Activated T-cell treated with anti-CD3 and anti-CD28 coated beads for 1 hour (primary cell): ENCODE results near the gene PURA.

Experiments
- DNase-seq: peaks from one replicate; pipeline ENCODE4 v3.0.0-alpha.2; 2020; ENCODE audit warnings: low read depth

Gene PURA

DNA sequence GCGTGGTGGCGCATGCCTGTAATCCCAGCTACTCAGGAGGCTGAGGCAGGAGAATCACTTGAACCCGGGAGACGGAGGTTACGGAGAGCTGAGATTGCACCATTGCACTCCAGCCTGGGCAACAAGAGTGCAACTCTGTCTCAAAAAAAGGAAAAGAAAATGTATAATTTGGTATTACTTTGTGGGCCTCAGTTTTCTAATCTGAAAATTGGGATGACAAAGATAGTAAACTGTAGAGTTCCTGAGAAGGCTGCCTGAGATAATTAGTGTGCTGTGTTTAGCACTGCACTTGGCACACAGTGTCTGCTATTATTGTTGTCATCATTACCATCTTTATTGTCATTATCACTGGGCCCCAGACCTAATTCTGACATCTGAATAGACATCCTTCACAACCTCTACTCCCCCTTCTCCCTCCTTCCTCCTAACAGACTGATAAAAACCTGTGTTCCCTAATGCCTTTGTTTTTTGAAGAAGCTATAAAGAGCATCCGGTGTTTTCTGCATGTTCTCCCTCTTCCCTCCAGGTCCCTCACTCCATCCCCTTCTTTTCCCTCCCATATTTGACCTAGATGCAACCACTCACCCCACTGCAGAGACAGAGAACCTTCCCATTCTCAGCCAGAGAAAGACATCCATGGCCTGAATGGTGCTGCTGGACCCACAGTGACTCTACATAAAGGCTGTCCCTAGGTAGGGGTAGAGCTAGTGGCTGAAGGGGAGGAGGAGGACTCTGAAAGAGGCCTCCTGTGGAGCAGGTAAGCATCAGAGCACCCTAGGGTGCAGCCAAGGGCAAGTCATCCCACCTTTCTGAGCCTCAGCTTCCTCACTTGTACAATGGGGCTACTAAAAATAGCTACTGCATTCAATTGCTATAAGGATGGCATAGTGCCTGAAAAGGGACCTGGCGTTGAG, 45.4 kb downstream of the PURA start:
- no peak for DNase-seq

DNA sequence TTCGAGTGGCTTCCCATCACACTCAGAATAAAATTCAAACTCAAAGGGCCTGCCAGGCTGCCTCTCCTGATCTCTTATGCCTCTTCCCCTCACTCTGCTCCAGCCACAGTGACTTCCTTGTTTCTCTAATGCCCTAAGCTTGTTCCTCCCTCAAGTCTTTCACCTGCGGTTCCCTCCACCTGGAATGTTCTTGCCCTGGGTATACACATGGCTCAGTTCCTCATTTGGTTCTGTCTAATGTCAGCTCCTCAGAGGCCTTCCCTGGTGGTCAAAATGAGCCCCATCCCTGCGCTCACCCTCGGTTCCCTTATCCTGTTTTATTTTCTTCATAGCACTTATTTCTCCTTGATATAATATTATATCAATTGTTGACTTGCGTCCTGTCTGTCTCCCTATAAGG, 48.4 kb downstream of the PURA start:
- no peak for DNase-seq

DNA sequence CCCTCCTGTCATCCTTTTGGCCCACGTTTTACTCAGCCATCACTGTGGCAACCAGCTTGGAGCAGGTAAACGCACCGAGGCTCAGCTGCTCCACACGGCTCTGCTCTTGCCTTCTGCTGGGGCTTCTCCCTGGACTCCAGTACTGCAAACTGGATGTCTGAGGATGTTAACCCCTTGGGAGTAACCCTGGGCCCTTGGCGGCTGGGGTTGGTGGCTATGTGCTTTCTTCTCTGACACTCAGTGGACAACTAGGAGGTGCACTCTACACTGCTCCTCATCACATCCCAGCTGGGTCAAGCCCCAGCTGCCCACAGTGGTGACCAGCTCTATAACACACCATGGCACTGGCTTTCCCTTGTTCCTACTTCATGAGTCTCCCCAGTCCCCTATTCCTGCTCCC, 48.9 kb downstream of the PURA start:
- DNase-seq: no peak

DNA sequence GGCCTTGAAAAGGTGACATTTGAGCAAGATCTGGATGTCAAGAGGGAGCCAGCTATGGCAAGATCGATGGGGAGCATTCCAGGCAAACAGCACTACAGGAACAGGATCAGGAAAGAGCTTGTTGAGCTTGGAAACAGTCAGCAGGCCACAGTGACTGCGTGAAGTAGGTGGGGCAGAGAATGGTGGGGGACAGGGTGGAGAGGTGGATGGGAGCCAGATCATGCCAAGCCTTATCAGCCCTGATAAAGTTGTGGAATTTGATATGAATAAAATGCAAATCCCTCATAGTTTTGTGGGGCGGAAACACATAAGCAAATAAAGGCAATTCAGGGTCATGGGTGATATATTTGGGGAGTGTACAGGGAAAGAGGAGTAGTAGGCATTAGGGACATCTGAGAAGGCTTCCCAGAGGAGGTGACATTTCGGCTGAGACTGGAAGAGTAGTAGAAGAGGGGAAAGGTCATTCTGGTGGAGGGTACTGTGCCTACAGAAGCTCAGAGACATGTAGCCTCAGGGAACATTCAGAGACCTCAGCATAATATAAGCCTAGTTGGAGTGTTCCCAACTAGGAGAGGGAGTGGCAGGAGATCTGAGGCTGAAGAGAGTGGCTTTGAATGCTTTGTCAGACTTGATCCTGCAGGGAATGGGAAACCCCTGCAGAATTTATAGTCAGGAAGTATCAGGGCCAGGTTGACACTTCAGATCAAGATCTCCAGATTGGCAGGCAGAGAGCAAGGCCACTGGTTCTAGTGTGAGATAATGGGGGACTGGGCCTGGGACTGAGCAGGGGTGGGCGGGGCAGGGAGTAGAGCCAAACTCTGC, 51.4 kb downstream of the PURA start:
- DNase-seq: no peak

DNA sequence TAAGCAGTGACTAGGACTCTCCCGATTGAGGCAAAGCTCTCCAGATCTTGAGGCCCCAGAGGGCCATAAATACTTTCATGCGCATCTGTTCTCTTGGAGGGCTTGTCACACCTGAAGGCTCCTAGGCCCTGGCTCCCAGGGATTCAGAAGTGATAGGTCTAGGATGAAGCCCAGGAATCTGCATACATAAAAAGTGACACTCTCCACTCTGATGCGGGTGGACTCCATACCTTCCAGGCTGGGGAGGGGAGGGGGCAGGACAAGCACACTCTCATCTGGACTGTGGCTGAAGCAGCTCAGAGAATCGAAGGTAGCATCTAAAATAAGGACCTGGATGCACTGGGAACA, 52.0 kb downstream of the PURA start:
- DNase-seq: no peak

DNA sequence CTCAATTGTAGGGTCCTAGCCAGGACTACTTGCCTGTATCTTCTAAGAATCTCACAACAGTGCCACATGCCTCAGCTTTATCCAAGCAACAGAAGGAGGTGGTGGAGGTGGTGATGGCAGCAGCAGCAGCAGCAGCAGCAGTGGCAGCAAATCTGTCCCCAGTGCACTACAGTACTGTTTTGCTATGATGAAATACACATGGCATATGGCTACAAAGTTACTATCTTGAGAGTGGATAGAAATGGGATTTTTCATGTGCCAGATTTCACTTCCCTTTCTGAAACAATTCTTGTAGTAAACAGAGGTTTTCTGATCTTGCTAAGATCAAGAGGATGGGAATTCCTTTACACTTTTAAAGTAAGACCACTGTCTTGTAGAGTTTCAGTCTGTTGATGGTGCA, 53.0 kb downstream of the PURA start:
- no peak for DNase-seq

DNA sequence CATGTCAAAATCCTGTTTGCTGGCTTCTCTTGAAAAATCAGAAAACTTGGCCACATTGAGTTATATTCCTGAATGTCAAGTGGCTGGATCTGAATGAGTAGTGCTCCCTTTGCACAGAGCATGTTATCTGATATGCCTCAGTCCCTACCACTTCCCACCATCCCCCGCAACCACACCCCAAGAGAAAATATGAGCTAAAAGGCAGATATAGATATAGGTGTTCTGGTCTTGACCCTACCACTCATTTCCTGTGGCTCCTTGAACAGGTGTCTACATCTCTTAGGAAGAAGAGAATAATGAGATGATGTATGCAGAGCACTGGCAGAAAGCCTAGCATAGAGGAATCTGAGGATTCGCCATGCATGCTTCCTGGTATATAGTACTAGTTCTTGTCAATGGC, 54.5 kb downstream of the PURA start:
- no peak for DNase-seq

DNA sequence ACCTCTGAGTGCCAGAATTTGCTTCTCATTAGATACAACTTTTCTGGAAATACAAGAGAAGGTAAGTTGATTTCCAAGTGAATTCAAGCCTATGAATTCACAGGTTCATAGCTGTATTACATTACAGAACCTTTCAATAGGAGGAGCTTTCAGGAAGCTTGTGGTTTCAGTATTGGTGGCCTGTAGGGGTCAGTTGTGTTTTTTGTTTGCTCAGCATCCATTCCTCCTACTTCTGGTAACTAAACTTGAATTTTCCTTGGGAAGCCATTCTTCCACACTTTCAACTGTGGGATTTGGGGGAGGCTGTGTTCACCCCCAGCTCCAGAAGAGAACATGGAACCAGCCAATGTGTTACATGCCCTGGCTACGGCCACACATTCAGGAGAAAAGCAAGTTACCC, 55.5 kb downstream of the PURA start:
- DNase-seq: no peak

DNA sequence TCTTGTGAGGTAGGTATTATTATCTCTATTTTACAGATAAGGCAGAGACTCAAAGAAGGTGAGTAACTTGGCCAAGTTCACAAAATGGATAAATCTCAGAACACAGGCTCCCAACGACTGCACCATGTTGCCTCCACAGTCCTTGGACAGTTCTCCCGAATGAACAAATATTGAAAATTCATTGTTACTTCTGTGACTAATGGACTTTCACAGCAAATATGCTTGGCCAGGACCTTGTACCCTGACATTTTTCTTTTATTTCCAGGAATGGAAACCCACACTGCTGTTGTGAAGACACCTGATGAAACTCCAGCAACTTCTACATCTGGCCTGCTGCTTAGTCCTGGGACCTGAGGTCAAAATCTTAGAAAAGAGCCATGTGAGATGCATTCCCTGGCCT, 58.6 kb downstream of the PURA start:
- DNase-seq: no peak

DNA sequence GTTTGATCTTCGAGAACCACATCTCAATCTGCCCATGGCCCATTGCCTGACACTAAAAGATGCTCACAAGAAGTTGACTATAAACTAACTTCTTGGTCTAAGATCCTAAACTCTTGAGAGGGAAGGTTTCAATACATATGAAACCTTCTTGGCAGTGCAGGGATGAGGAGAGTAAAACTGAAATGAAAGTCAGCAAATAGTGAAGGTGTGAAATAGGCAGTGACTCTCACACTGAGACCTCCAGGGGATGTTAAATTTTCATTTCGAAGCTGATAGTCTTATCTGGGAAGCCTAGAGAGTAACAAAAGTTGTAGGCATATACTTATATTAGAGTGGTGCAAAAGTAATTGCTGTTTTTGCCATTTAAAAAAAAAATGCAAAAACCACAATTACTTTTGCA, 60.1 kb downstream of the PURA start:
- DNase-seq: no peak

DNA sequence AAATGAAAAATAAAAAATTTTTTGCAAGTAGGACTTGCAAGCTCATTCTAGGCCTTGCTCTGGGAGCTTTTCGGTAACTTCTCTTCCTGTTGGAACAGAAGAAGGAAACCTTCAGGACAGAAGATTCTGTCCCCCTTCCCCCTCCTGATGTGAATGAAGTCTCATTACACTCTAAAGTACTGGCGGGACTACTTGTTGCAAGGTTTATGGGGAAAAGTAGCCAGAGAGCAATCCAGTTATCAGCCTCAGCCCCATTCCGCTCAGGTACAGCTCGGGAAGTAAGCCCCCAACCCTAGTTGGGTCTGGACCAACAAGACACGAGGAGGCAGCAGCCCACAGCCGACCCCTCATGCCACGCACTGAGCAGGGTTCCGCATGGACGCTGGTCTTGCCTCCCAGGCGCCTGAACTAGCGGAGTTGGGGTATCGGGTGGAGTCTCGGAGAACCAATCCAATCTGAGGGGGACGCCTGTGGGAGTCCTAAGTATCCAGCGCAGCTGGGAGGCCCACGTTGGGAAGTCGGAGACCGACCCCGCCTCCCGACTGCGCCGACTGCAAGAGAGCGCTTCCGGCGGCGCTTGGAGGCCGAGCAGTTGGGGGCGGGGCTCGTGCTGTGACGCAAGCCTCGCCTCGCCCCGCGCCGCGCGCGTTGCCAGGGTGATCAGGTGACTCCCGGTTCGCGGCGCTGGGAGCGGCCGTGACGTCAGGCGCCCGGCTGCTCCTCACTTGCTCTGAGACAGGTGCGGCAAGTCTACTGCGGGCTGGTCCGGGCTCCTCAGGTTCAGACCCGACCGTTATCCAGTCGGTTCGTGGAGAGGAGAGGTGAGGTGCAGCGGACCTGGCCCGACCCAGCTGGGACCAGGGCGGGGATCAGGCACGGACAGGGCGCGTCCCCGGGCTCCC, 60.8 kb downstream of the PURA start, which contains the start of gene CYSTM1:
CYSTM1 (plus strand) TSS at position 724 of the 902 bp plus-strand sequence. CDS start 19,278 bp downstream, outside the sequence.
- peak; percentile 94 for DNase-seq
